ENCODE results near the gene RAB4A.

DNA sequence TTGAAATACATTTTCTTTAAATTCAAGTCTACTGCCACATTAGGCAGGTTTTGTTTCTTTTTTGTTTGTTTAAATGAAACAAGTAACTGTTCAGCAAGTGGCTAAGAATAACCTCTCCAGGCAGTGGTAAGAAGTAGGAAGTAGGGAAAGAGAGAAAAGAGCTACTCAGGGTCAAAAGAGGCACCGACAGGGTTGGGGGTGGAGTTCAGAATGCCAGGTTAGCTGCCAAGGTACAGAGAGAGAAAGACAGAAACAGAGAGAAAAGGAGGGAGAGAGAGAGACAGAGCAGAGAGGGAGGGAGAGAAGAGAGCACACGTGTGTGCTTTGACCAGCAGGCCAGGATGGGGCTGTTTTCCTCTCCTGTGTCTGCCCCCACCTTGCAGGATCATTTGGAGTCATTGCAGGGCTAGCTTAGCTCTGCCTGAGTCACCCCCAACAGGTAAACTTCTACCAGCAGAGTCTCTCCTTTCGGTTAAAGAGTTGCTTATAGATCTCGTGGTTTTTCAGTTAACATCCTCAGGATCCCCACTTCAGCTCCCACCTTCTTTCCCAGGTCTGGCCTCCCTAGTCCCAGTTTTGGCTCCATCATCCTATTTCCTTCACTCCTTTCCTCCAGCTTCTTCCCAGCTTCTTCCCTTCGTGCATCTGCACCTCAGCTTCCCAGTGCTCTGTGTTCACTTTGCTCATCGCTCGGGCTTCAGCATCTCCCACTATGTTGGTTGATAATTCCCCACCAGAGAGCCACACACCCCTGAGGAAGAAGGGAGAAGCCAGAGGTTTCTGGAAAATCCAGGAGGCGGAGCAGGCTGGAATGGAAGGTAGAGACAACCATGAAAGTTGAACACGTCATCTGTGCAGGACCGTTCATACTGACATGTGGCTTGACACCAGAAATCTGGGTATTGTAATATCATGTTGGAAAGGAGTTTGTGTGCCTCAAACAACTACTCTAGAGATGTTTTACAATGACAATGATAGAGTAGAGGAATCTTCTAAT lies 21.8 kb upstream of the RAB4A start:
- TF ChIP-seq YY1 (IDR thresholded peaks at IDR 0.05; ENCODE audit: low read depth, low read length) (no peak), TARDBP (IDR thresholded peaks at IDR 0.05; ENCODE audit: borderline replicate concordance) (no peak), POLR2A (IDR thresholded peaks at IDR 0.05; ENCODE audit: low read depth, low read length) (no peak), GATAD2B (conservative IDR thresholded peaks at IDR 0.05; ENCODE audit: low read depth) (no peak), TAF1 (IDR thresholded peaks at IDR 0.05; ENCODE audit: borderline replicate concordance, low read depth, low read length) (no peak)
